Endothelial cell of umbilical vein (primary cell): ENCODE data around the gene DST. TPM values are rescaled to one million over a fixed set of nuclear protein-coding genes. Genes with fewer than 3 reads are reported as not detected.

Experiments
- BruUV-seq: library from RNA; stranded (reverse); fragments of 400-500 nt; replicated peaks from 2 replicates; lab custom pipeline; 2021; lab: Mats Ljungman, UMichigan
- CTCF ChIA-PET: fragments of 300-600, 350-600 bp; sonication (Branson Sonifier 250); formaldehyde crosslinking; loops from one replicate; lab custom pipeline; 2021; ENCODE audit warnings: antibody characterized with exemption, inconsistent platforms; lab: Charles Lee
- POLR2A ChIA-PET: fragments of 300-600, 350-600 bp; sonication (Branson Sonifier 250); formaldehyde crosslinking; loops from one replicate; lab custom pipeline; 2021; ENCODE audit warnings: antibody characterized with exemption, inconsistent platforms; lab: Charles Lee
- DNase-seq: peaks from one replicate; pipeline ENCODE4 v3.0.0-alpha.2; 2011; ENCODE audit warnings: low read depth, low spot score
- FAIRE-seq: peaks from 2 replicates; lab custom pipeline; 2011; peaks lifted over from hg19 to GRCh38; lab: Jason Lieb, UNC
- H2AFZ ChIP-seq: 2 replicates; pipeline ENCODE4 v1.6.0; 2012; ENCODE audit warnings: low read depth, low read length, control low read depth, inconsistent platforms
- H3K27ac ChIP-seq: 2 replicates; pipeline ENCODE4 v1.5.1; 2011; ENCODE audit warnings: low read depth, mild to moderate bottlenecking, control low read depth, low read length, moderate library complexity; ENCODE audit not compliant: insufficient read depth
- H3K27me3 ChIP-seq, 2 experiments: 2 replicates each; pipeline versions ENCODE4 v1.6.0 to v1.6.1; 2011; ENCODE audit warnings: low read length in 2 of 2, mixed read lengths in 1 of 2; ENCODE audit not compliant: control insufficient read depth in 2 of 2, insufficient read depth in 2 of 2
- H3K36me3 ChIP-seq, 2 experiments: 2 replicates in 1 of 2; 3 replicates in 1 of 2; pipeline ENCODE4 v1.5.1; 2011; ENCODE audit warnings: low read length in 2 of 2, mild to moderate bottlenecking in 1 of 2, moderate library complexity in 1 of 2; ENCODE audit not compliant: control insufficient read depth in 2 of 2, insufficient read depth in 2 of 2; ENCODE audit errors: extremely low read depth in 1 of 2
- H3K4me1 ChIP-seq: 3 replicates; pipeline ENCODE4 v1.5.1; 2011; ENCODE audit warnings: mild to moderate bottlenecking, low read length; ENCODE audit not compliant: control insufficient read depth, insufficient read depth; ENCODE audit errors: extremely low read depth
- H3K4me2 ChIP-seq: 2 replicates; pipeline ENCODE4 v1.6.1; 2011; ENCODE audit warnings: low read length, control low read depth, mixed read lengths; ENCODE audit not compliant: insufficient read depth
- H3K4me3 ChIP-seq, 3 experiments: fragments of 200-600 bp in 1 of 3; sonication (generic), shearing (Covaris generic) in 1 of 3; replicated peaks in 1 of 3; 2 replicates each; pipeline ENCODE4 v1.5.1; 2011 to 2016; ENCODE audit warnings: control low read depth in 3 of 3, low read length in 3 of 3, mild to moderate bottlenecking in 2 of 3, inconsistent platforms in 1 of 3, low read depth in 1 of 3, moderate library complexity in 1 of 3; ENCODE audit not compliant: insufficient read depth in 1 of 3
- H3K79me2 ChIP-seq: 2 replicates; pipeline ENCODE4 v1.6.0; 2012; ENCODE audit warnings: low read length, inconsistent platforms; ENCODE audit not compliant: control insufficient read depth, insufficient read depth
- H3K9ac ChIP-seq: replicated peaks from 2 replicates; pipeline ENCODE3; 2011; ENCODE audit warnings: low read length, control low read depth; ENCODE audit not compliant: insufficient read depth; ENCODE audit errors: extremely low read depth
- H3K9me1 ChIP-seq: replicated peaks from 3 replicates; pipeline ENCODE4 v1.6.0; 2011; ENCODE audit warnings: mild to moderate bottlenecking, low read length; ENCODE audit not compliant: control insufficient read depth, insufficient read depth; ENCODE audit errors: extremely low read depth
- H3K9me3 ChIP-seq: replicated peaks from 2 replicates; pipeline ENCODE4 v1.5.1; 2012; ENCODE audit warnings: low read length, inconsistent platforms; ENCODE audit not compliant: control insufficient read depth, insufficient read depth
- H4K20me1 ChIP-seq: replicated peaks from 2 replicates; pipeline ENCODE3; 2011; ENCODE audit warnings: mild to moderate bottlenecking, low read length; ENCODE audit not compliant: control insufficient read depth, insufficient read depth; ENCODE audit errors: extremely low read depth
- POLR2A ChIP-seq: IDR thresholded peaks from 2 replicates; pipeline ENCODE4 v1.6.1; 2012; ENCODE audit warnings: low read depth, mild to moderate bottlenecking, control low read depth, low read length
- POLR2AphosphoS5 ChIP-seq: IDR thresholded peaks from 2 replicates; pipeline ENCODE4 v1.6.1; 2012; ENCODE audit warnings: low read depth, mild to moderate bottlenecking, control low read depth, low read length, moderate library complexity; ENCODE audit not compliant: insufficient read depth
- dilution Hi-C: fragments of 300-500 bp; cut with MboI; formaldehyde crosslinking; loops from one replicate; pipeline ENCODE4 v1.15.0; 2019; ENCODE audit warnings: low sequenced_read_pairs; ENCODE audit not compliant: extremely low pct_ligation_motif_present
- intact Hi-C: fragments of 100-400 bp; cut with micrococcal nuclease; formaldehyde crosslinking; loops from one replicate; pipeline ENCODE4 v1.10.0; 2022
- polyA plus RNA-seq, 4 experiments: library from polyadenylated mRNA; depleted of rRNA in 3 of 4; stranded (reverse) in 3 of 4; unstranded in 1 of 4; fragments of >200 nt; gene quantifications; 2 replicates each; pipeline versions ENCODE4 v1.2.1 to v1.2.3, GENCODE V29; 2011 to 2012; ENCODE audit warnings: missing spikeins in 1 of 4
- total RNA-seq: library from RNA; stranded (reverse); gene quantifications from 2 replicates; pipeline ENCODE4 v1.2.3, GENCODE V29; 2021
- TF ChIP-seq, protein P1 (sequence below), 2 donors: IDR thresholded peaks; 1 replicate in 1 of 2; 2 replicates in 1 of 2; pipeline ENCODE4 v1.5.1; 2011; ENCODE audit warnings: low read length in 2 of 2, mild to moderate bottlenecking in 2 of 2, moderate library complexity in 2 of 2, control low read depth in 1 of 2, inconsistent platforms in 1 of 2, low read depth in 1 of 2; ENCODE audit not compliant: insufficient read depth in 1 of 2; ENCODE audit errors: extremely low read depth in 1 of 2

DST gene
- total and polyA plus RNA-seq, 2 donors (not counting 3 experiments of a cell fraction or from before 2014, with no cell fraction given) = 62.3 to 253 TPM

DNA sequence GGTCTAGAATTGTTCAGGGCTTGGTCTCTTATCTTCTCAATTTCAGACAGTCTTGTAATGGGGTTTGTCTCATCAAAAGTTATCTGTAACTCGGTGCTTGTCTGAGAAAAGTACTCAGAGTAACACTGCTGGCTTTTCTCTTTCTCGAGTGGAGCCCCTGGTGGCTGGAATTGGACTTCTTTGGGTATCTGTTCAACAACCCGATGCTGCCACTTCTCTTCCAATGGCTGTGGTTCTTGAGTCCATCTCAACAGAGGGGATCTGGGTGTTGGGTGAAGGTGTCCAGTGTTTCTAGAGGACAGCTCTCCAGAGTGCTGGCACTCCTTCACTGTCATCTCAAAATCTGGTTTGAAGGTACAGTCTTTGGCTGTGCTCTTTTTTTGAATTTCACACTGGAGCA is 24.6 kb downstream of the DST start:
- Histone ChIP-seq H3K27me3 (no peaks in the 10 kb centered on the region), H3K4me3 (no peak overlapping the region), H3K4me2 (no peak overlapping the region), H3K79me2 (no peaks in the 10 kb centered on the region), H2AFZ (no peak overlapping the region), H3K4me1 (no peaks in the 10 kb centered on the region), H3K9ac (no peak overlapping the region), H4K20me1 (no peaks in the 10 kb centered on the region), H3K9me1 (no peaks in the 10 kb centered on the region), H3K9me3 (no peaks in the 10 kb centered on the region), H3K27ac (no peak overlapping the region), H3K36me3 (peaks cover 12 to 15% of the 10 kb centered on the region in 2 experiments)
- CTCF ChIA-PET = interaction anchor here (0.6 to 2.1 kb wide), 4 partner anchors 9 to 32 kb away, joined by 3 to 6 read pairs (median 4); no protein-coding TSS in a partner anchor
- no peak for TF ChIP-seq POLR2AphosphoS5
- TF ChIP-seq, protein P1, sequence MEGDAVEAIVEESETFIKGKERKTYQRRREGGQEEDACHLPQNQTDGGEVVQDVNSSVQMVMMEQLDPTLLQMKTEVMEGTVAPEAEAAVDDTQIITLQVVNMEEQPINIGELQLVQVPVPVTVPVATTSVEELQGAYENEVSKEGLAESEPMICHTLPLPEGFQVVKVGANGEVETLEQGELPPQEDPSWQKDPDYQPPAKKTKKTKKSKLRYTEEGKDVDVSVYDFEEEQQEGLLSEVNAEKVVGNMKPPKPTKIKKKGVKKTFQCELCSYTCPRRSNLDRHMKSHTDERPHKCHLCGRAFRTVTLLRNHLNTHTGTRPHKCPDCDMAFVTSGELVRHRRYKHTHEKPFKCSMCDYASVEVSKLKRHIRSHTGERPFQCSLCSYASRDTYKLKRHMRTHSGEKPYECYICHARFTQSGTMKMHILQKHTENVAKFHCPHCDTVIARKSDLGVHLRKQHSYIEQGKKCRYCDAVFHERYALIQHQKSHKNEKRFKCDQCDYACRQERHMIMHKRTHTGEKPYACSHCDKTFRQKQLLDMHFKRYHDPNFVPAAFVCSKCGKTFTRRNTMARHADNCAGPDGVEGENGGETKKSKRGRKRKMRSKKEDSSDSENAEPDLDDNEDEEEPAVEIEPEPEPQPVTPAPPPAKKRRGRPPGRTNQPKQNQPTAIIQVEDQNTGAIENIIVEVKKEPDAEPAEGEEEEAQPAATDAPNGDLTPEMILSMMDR (IDR thresholded peaks at IDR 0.05; ENCODE audit: extremely low read depth in 1 of 2, insufficient read depth in 1 of 2, low read depth in 1 of 2, low read length in 2 of 2) = peak in 1 of 2 donors; percentile 20
- POLR2A ChIA-PET = no interaction called here
- dilution Hi-C loops = loop anchor here (25.0 kb wide), 1 partner anchor 694 kb away; the partner anchor contains the start of gene PRIM2
- intact Hi-C loops = no loop called here
- DNase-seq (no peak), FAIRE-seq (no peak)
- no TSS peak for BruUV-seq

- H3K27ac ChIP-seq = no peak overlapping the region
- H3K79me2 ChIP-seq = no peaks in the 10 kb centered on the region
- H3K9me1 ChIP-seq = no peaks in the 10 kb centered on the region
- dilution Hi-C loops (loop anchor here (25.0 kb wide), 1 partner anchor 695 kb away; the partner anchor contains the start of gene PRIM2), intact Hi-C loops (no loop called here)
- no peak overlapping the region for H3K4me3 ChIP-seq
- H4K20me1 ChIP-seq = no peaks in the 10 kb centered on the region
- H3K36me3 ChIP-seq = peaks cover 12 to 15% of the 10 kb centered on the region in 2 experiments
- ChIA-PET POLR2A (no interaction called here), CTCF (interaction anchor here (1.0 to 2.1 kb wide), 4 partner anchors 10 to 22 kb away, joined by 3 to 6 read pairs (median 6); no protein-coding TSS in a partner anchor)
- H3K9me3 ChIP-seq = no peaks in the 10 kb centered on the region
- no peaks in the 10 kb centered on the region for H3K27me3 ChIP-seq
- no peak for DNase-seq
- H3K4me2 ChIP-seq = no peak overlapping the region
- no peak overlapping the region for H3K9ac ChIP-seq
- TF ChIP-seq, protein P1 (IDR thresholded peaks at IDR 0.05; ENCODE audit: extremely low read depth in 1 of 2, insufficient read depth in 1 of 2, low read depth in 1 of 2, low read length in 2 of 2) = no peak
- TF ChIP-seq POLR2A = no peak
- FAIRE-seq = no peak
- no peaks in the 10 kb centered on the region for H3K4me1 ChIP-seq
- no peak overlapping the region for H2AFZ ChIP-seq
- no TSS peak for BruUV-seq
These were observed 25.7 kb downstream of the DST start for GRCh38 chr6:56616967-56617366.
